Body of pancreas (tissue), 4 donors: ENCODE data around the gene PEF1. TPM values are rescaled to one million over a fixed set of nuclear protein-coding genes. Genes with fewer than 3 reads are reported as not detected.

Source experiments
- ATAC-seq: fragments of 150-250 bp; one replicate; pipeline ENCODE4 v1.9.1; 2016
- DNase-seq, 4 donors: peaks; one replicate each; pipeline ENCODE4 v3.0.0-alpha.2; 2019
- H3K27ac ChIP-seq, 4 donors: fragments of 200-600 bp; sonication (generic); 1 replicate in 3 of 4; 2 replicates in 1 of 4; pipeline versions ENCODE4 v1.5.1 to v1.6.1; 2016 to 2019; ENCODE audit warnings: mild to moderate bottlenecking in 1 of 4, mixed read lengths in 1 of 4, moderate library complexity in 1 of 4
- H3K27me3 ChIP-seq, 2 donors: fragments of 200-600 bp; sonication (generic); one replicate each; pipeline ENCODE4 v1.6.0; 2016; ENCODE audit warnings: mild to moderate bottlenecking in 1 of 2
- H3K36me3 ChIP-seq, 2 donors: fragments of 200-600 bp; sonication (generic); replicated peaks in 1 of 2; 2 replicates each; pipeline ENCODE4 v1.5.1; 2016; ENCODE audit warnings: low read depth in 2 of 2; ENCODE audit not compliant: insufficient read depth in 1 of 2
- H3K4me1 ChIP-seq: fragments of 200-600 bp; sonication (generic); one replicate; pipeline ENCODE4 v1.6.0; 2016
- H3K4me3 ChIP-seq, 2 donors: fragments of 200-600 bp; sonication (generic); 1 replicate in 1 of 2; 2 replicates in 1 of 2; pipeline ENCODE4 v1.5.1; 2016 to 2019
- H3K9me3 ChIP-seq, 3 donors: fragments of 200-600 bp; sonication (generic); 1 replicate in 2 of 3; 2 replicates in 1 of 3; pipeline ENCODE4 v1.5.1; 2016
- POLR2A ChIP-seq, 3 donors: fragments of 450-650 bp; IDR thresholded peaks; one replicate each; pipeline ENCODE4 v1.6.1; 2016; ENCODE audit warnings: antibody characterized with exemption in 3 of 3, mild to moderate bottlenecking in 2 of 3
- WGBS, 2 donors: methylation state at CpG; one replicate each; pipeline ENCODE4 v1.1.5; 2017; 5-methylcytosine and 5-hydroxymethylcytosine counted together
- intact Hi-C: fragments of 100-400 bp; cut with DNase I; formaldehyde crosslinking; loops from one replicate; pipeline ENCODE4 v1.15.1; 2023
- total RNA-seq, 2 donors: library from RNA; depleted of rRNA; stranded (reverse); fragments of >200 nt; gene quantifications; one replicate each; pipeline ENCODE4 v1.1.0, GENCODE V29; 2016
- TF ChIP-seq, protein P1 (sequence below), 7 experiments: fragments of 450-650 bp in 4 of 7; fragments of 200-600 bp in 3 of 7; sonication (generic) in 3 of 7; IDR thresholded peaks; one replicate each; pipeline ENCODE4 v1.5.1; 2016 to 2019; ENCODE audit warnings: antibody characterized with exemption in 7 of 7

The PEF1 gene
- total RNA-seq, 2 donors from 2014 or later = 23.6 to 24.1 TPM

DNA sequence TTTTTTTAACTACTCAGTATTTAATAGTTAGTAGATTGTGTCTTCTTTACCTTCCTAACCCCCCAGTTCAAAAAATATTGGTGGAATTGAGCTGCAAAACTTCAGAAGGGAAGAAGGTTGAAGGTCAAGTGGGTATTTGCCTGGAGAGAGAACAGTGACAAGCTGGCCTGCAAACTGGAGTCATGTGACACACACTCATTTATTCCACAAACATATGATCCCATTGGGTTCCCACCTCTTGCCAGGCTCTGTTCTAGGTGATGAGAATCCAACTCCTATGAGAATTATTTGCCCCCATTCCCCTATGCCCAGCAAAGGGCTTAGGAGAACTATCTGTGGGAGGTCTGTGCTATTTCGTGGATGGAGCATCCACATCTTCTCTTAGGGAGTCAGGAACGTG lies 3.5 kb upstream of the PEF1 start:
- Histone ChIP-seq H3K9me3 (no peaks in the 10 kb centered on the region), H3K27ac (no peak overlapping the region), H3K4me3 (no peak overlapping the region), H3K4me1 (peaks cover 17% of the 10 kb centered on the region), H3K27me3 (no peaks in the 10 kb centered on the region), H3K36me3 (no peaks in the 10 kb centered on the region)
- no peak for DNase-seq
- TF ChIP-seq, protein P1, sequence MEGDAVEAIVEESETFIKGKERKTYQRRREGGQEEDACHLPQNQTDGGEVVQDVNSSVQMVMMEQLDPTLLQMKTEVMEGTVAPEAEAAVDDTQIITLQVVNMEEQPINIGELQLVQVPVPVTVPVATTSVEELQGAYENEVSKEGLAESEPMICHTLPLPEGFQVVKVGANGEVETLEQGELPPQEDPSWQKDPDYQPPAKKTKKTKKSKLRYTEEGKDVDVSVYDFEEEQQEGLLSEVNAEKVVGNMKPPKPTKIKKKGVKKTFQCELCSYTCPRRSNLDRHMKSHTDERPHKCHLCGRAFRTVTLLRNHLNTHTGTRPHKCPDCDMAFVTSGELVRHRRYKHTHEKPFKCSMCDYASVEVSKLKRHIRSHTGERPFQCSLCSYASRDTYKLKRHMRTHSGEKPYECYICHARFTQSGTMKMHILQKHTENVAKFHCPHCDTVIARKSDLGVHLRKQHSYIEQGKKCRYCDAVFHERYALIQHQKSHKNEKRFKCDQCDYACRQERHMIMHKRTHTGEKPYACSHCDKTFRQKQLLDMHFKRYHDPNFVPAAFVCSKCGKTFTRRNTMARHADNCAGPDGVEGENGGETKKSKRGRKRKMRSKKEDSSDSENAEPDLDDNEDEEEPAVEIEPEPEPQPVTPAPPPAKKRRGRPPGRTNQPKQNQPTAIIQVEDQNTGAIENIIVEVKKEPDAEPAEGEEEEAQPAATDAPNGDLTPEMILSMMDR (IDR thresholded peaks at IDR 0.05) = no peak
- no peak for TF ChIP-seq POLR2A (IDR thresholded peaks at IDR 0.05)
- 63 to 74% methylated on average over 2 of the region's 2 CpGs for WGBS, 2 donors
- no peak for ATAC-seq
- intact Hi-C loops = no loop called here

GRCh38 chr1:31647106-31647505 lies 2.4 kb upstream of the PEF1 start:
- peaks cover 27% of the 10 kb centered on the region for H3K4me1 ChIP-seq
- 77 to 79% methylated on average over 2 of the region's 2 CpGs for WGBS, 2 donors
- no peak for TF ChIP-seq POLR2A (IDR thresholded peaks at IDR 0.05)
- TF ChIP-seq, protein P1 (IDR thresholded peaks at IDR 0.05) = no peak
- no peak for ATAC-seq
- DNase-seq = no peak
- H3K36me3 ChIP-seq = no peaks in the 10 kb centered on the region
- intact Hi-C loops = no loop called here
- H3K27me3 ChIP-seq = no peaks in the 10 kb centered on the region
- no peak overlapping the region for H3K4me3 ChIP-seq
- H3K27ac ChIP-seq = no peak overlapping the region
- no peaks in the 10 kb centered on the region for H3K9me3 ChIP-seq

DNA sequence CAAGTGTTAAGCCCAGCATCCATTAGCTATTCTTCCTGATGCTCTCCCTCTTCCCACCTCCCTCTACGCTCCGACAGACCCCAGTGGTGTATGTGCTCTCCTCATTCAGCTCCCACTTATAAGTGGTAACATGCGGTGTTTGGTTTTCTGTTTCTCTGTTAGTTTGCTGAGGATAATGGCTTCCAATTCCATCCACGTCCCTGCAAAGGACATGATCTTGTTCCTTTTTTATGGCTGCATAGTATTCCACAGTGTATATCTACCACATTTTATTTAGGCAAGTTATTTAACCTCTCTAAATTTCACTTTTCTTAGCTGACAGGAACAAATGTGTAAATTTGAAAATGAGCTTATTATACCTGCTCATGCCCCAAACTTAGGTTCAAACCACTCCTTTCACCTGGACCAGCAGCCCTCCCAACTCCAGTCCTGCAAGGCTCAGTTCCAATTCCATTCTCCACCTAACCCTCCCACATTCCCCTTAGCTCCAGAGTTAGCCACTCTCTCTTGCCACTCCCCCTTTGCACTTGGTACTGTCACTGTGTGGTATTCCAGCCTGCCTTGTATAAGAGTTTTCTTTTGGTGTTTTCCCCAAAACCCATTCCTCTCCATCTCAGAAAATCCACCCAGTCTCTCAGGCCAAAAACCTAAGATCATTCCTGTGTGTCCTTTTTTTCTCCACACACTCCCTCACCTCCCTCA lies 1.7 kb upstream of the PEF1 start:
- Histone ChIP-seq H3K4me1 (peaks cover 32% of the 10 kb centered on the region), H3K9me3 (no peaks in the 10 kb centered on the region), H3K27ac (no peak overlapping the region), H3K4me3 (no peak overlapping the region), H3K27me3 (no peaks in the 10 kb centered on the region), H3K36me3 (no peaks in the 10 kb centered on the region)
- intact Hi-C loops = no loop called here
- TF ChIP-seq POLR2A (IDR thresholded peaks at IDR 0.05) = no peak
- TF ChIP-seq, protein P1 (IDR thresholded peaks at IDR 0.05) = no peak
- DNase-seq (no peak), ATAC-seq (no peak)
- WGBS, 2 donors = 92 to 96% methylated on average over 4 of the region's 4 CpGs

GRCh38 chr1:31645274-31645568 lies 545 bp upstream of the PEF1 start:
- intact Hi-C loops = no loop called here
- ATAC-seq = no peak
- DNase-seq = no peak
- Histone ChIP-seq H3K4me1 (peaks cover 39% of the 10 kb centered on the region), H3K4me3 (peak overlapping the region; percentile 5 to 61), H3K27ac (peak overlapping the region; percentile 86 to 95 (median 94)), H3K9me3 (no peaks in the 10 kb centered on the region), H3K36me3 (no peaks in the 10 kb centered on the region), H3K27me3 (no peaks in the 10 kb centered on the region)
- 0% methylated on average over 9 to 11 of the region's 11 CpGs for WGBS, 2 donors
- no peak for TF ChIP-seq POLR2A (IDR thresholded peaks at IDR 0.05)
- TF ChIP-seq, protein P1 (IDR thresholded peaks at IDR 0.05) = no peak

DNA sequence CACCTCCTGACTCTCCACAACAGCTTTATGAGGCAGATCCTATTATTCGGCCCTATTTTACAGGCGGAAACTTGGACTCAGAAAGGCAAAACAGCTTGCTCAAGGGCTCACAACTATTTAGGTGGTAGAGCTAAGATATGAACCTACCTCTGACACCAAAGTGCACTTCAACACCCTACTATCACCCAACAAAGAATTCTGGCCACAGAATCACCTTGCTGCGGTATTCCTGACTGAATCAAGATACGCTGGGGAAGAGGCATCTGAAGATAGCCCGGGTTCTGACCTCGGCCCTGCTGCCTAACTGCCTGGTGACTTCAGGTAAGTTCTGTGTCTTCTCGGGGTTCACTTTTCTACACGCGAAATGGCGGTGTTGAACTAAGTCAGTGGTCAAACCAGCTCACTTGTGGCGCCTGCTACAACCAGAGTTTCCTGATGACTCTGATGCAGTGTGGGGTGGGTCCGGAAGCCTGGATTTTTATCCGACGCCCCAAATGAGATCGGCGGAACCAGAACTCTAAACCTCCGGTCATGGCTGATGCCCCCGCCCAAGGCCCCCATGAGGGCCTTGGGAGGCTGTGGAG lies 608 bp downstream of the PEF1 start:
- DNase-seq (peak in 1 of 4 donors; percentile 13), ATAC-seq (peak; percentile 8)
- Histone ChIP-seq H3K27me3 (no peaks in the 10 kb centered on the region), H3K4me1 (peaks cover 51% of the 10 kb centered on the region), H3K4me3 (peak overlapping the region; percentile 61 to 76), H3K36me3 (no peaks in the 10 kb centered on the region), H3K27ac (peak overlapping the region; percentile 86 to 95 (median 94)), H3K9me3 (no peaks in the 10 kb centered on the region)
- 0 to 4% methylated on average over 16 of the region's 18 CpGs for WGBS, 2 donors
- intact Hi-C loops = no loop called here
- TF ChIP-seq POLR2A (IDR thresholded peaks at IDR 0.05) = no peak
- TF ChIP-seq, protein P1 (IDR thresholded peaks at IDR 0.05) = no peak
